ENCODE measurements around the gene SLC4A3.

SLC4A3 gene

GRCh38 chr2:219627103-219628100 is at the start of gene SLC4A3:
TSS of gene SLC4A3 (plus strand) at chr2:219627630. CDS start at chr2:219627993, 363 bp downstream.
- DNase-seq = no peak

- no peak for DNase-seq
These were observed 48.4 kb upstream of the SLC4A3 start for GRCh38 chr2:219578811-219579613.

GRCh38 chr2:219581346-219581745 is 46.1 kb upstream of the SLC4A3 start:
- no peak for DNase-seq

- DNase-seq = no peak
These were observed 36.3 kb upstream of the SLC4A3 start for GRCh38 chr2:219591091-219591490.

GRCh38 chr2:219592736-219593135 is 34.7 kb upstream of the SLC4A3 start:
- no peak for DNase-seq

GRCh38 chr2:219593154-219593553 is 34.3 kb upstream of the SLC4A3 start:
- no peak for DNase-seq

GRCh38 chr2:219595256-219595655 is 32.2 kb upstream of the SLC4A3 start:
- DNase-seq = no peak

GRCh38 chr2:219596954-219597551 is 30.4 kb upstream of the SLC4A3 start:
- DNase-seq = no peak

- peak; percentile 91 for DNase-seq
These were observed 29.7 kb upstream of the SLC4A3 start, which contains the start of gene STK11IP for GRCh38 chr2:219597552-219598307. TSS of gene STK11IP (plus strand) at chr2:219597857. CDS start at chr2:219598120, 263 bp downstream.

GRCh38 chr2:219598308-219599078 is 28.9 kb upstream of the SLC4A3 start:
- DNase-seq = no peak

- DNase-seq = no peak
These were observed 23.7 kb upstream of the SLC4A3 start for GRCh38 chr2:219603771-219604170.

- DNase-seq = no peak
These were observed 21.8 kb upstream of the SLC4A3 start for GRCh38 chr2:219605607-219605954.

GRCh38 chr2:219607931-219608330 is 19.5 kb upstream of the SLC4A3 start:
- no peak for DNase-seq

GRCh38 chr2:219608399-219608964 is 18.9 kb upstream of the SLC4A3 start:
- no peak for DNase-seq

- DNase-seq = no peak
These were observed 18.2 kb upstream of the SLC4A3 start for GRCh38 chr2:219609149-219609750.

GRCh38 chr2:219611306-219611705 is 16.1 kb upstream of the SLC4A3 start:
- no peak for DNase-seq

GRCh38 chr2:219611866-219612576 is 15.4 kb upstream of the SLC4A3 start:
- no peak for DNase-seq

- no peak for DNase-seq
These were observed 14.7 kb upstream of the SLC4A3 start for GRCh38 chr2:219612577-219613286.

- DNase-seq = no peak
These were observed 13.9 kb upstream of the SLC4A3 start for GRCh38 chr2:219613461-219614070.

Data from NCI-H1694 (cell line).